Limb (tissue), 2 donors: ENCODE data around the gene FOXO1.

Experiments used
- DNase-seq, 2 donors: peaks; one replicate each; pipeline ENCODE4 v3.0.0-alpha.2; 2016; ENCODE audit errors: extremely low spot score in 2 of 2

FOXO1 gene

DNA sequence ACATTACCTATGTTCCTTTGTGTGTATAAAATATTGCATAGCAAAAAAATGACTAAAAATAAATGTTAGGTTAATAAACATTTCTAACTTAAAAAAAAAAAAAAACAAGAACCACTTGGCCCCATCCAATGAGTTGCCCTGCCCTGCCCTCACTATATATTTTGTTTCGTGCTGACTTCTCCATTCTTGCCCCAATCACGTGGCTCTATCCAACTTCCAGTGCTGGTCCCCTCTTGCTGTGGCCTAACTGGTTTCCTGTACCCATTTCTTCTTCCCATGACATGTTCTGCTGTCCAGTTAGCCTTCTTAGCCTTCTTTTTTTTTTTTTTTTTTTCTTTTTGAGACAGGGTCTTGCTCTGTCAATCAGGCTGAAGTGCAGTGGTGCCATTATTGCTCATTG, 151.6 kb downstream of the FOXO1 start:
- DNase-seq: no peak

DNA sequence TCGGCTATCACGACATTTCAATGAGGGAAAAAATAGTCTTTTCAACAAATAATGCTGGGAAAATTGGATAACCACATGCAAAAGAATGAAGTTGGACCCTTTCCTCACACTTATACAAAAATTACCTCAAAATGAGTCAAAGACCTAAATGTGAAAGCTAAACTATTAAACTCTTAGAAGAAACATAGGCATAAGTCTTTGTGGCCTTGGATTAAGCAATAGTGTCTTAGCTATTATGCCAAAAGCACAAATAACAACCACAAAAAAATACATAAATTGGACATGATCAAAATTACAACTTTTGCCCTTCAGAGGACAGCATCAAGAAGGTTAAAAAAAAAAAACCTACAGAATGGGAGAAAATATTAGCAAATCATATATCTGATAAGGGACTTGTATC, 156.6 kb downstream of the FOXO1 start:
- no peak for DNase-seq

DNA sequence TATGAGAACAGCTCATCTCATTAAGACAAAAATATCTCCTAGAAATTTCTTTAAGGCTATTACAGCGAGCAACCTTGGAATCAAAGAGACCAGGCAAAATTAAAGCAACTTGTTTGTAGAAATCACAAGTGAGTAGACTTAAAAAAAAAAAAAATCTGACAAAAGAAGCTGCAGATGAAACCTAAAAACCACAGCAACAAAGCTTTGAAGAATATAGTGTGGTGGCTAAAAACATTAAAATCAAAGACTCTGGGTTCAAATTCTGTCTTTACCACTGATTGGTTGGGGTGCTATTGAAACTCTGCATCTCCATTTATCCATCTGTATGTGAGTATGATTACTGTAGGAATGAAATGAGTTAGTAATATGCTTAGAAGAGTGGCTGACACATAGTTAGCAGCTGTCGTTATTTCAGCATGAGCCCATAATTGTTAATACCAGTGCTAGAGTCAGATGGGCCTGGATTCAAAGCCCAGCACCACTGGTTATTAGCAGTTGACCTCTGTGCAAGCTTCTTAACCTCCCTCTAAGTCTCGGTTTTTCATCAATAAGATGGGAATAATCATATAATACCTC, 157.6 kb downstream of the FOXO1 start:
- peak in 1 of 2 donors; percentile 17 for DNase-seq

DNA sequence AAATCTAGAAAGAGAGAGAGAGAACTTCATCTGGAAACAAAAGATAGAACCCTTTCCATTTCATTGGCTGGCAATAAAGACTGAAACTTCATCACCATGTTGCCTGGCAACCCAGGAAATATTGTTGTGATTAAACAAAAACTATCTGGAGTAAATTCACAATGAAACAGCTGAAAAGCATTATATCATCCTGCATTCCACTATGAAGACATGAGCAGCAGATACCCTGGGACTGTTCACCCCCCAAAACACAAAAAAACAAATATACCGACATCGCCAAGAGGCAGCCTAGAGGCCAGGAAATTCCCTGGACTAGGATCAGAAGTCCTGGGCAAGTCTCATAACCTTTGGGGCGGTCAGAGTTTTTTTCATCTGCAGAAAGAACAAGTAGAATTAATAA, 158.3 kb downstream of the FOXO1 start:
- peak in 1 of 2 donors; percentile 80 for DNase-seq

GRCh38 chr13:40506592-40507446, 159.6 kb downstream of the FOXO1 start:
- DNase-seq: no peak
